NCI-H2227 (cell line): ENCODE results near the gene CDH23.

Source experiments
- DNase-seq: peaks from one replicate; lab custom pipeline; 2025; ENCODE audit not compliant: unreplicated experiment; lab: John Stamatoyannopoulos, UW

Gene CDH23

DNA sequence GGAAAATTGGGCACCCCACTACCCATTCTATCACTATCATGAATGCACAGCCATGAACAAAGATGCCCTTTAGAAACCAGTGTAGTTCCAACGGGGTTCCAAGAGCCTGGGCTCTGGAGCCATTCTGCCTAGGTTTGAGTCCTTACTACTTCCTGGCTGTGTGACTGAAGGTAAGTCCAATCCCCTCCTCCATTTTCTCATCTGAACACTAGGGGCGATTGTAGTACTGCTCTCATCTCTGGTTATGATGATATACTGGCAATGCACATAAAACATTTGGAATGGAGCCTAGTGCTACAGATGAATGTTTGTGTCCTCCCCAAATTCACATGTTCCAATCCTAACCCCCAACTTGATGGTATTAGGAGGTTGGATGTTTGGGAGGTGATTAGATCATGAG is 28.1 kb upstream of the CDH23 start:
- no peak for DNase-seq

DNA sequence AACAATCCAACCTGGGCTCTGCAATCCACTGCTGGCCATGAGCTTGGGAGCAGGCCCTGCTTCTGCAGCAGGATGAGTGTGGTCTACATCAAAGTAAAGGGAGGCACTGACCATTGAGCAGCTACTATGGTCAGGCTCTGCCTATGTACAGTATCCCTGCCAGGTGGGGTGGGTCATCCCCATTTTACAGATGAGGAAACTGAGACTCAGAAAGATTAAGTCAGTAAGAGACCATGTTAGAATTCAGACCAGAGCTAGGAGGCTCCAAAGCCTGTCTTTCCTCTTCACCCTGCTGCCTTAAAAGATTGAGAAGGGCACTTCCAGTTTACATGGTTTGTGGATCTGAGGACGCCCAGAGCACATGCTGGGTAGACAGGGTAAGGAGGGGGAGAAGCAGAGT is 27.1 kb upstream of the CDH23 start:
- DNase-seq, result no peak

DNA sequence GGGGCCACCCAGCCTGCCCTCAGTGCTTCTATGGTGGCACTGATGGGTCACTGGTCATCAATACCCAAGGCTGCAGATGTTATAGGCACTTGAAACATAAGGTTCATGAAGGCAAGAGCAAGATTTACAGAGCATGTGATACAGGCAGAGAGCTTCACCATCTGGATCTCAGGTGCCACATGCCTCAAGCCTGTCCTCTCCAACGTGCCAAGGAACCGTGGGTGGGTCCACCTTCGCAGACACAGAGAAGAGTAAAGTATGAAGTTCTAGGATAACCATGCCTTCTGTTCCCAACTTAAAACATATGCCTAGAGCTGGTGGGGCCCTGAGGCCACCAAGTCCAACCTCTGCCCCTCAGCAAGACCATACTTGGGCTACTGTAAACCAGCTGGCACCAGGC is 26.7 kb upstream of the CDH23 start:
- no peak for DNase-seq

DNA sequence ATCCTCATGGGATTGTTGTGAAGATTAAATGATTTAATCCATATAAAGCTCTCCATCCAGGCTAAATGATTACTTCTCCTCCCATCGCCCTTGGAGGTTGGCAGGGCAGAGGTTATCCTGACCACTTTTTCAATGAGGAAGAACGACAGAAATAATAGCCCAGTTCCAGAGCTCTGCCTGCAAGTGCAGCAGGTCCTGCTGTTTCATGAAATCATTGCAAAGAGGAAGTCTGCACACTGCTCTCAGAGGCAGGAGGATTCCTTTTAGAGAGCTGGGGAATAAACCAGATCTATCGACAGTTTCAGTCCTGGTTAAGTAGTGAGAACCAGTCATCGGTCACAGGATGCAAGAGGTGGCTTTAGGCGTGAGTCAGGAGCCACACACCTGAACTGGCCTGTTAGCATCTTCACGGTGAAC is 25.0 kb upstream of the CDH23 start:
- no peak for DNase-seq

DNA sequence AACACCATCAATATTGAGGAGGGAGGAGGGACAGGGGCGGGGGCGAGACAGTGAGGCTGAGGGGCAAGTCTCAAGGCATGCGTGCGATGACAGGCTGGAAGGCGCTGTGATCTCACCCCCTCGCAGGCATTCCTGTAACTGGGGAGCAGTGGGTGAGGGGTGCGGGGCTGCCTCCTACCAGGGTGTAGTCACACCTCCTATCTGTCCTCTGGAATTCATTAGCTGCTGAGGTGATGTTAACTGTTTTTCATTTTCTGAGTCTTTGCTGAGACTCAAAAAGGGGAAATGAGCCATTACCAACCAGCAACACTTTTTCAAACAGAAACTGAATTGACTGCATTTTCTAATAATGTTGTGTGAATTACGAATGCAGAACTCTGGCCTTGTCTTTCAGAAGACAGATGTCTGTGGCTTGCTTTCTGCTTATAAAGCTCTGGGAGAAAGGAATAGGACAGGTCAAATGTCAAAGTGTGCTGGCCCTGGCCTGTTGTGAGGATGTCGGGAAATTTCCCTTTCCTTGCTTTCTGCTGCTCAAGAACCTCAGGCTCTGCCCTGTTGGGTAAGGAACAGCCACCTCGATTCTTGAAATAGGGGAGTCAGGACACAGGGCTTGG is 23.7 kb upstream of the CDH23 start:
- DNase-seq, result no peak

DNA sequence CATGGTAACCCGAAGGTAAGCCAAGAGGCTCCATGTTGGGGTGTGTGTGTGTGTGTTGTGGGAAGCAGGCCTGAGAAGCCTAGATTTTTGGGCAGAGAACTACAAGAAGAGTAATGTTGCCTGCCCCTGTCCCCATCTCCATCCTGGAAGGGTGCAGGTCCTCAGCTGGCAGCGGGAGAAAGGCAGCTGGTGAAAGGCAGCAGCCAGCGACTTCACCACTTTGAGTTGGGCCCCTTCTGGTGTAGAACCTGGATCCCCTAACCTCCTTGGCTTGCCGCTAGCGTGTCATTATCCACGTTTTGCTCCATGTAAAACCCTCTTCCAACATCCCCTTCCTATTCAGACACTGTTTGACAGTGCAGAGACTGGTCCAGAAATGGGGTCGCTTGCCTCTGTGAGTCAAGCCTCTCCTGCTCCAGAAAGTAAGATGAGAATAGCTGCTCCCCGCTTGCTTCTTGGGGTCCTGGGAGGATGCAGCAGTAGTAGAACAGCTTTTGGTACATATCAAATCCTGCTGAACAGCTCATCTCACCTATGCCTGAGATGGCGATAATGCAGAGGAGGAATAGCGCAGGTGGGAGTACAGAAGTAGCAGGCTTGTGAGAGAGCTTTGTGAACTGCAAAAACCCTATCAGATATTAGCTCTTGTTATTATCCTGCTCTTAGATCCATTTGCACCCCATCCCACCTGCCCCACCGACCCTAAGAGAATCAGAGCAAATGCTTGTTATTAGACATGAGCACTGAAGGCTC is 22.1 kb upstream of the CDH23 start:
- DNase-seq, result no peak

DNA sequence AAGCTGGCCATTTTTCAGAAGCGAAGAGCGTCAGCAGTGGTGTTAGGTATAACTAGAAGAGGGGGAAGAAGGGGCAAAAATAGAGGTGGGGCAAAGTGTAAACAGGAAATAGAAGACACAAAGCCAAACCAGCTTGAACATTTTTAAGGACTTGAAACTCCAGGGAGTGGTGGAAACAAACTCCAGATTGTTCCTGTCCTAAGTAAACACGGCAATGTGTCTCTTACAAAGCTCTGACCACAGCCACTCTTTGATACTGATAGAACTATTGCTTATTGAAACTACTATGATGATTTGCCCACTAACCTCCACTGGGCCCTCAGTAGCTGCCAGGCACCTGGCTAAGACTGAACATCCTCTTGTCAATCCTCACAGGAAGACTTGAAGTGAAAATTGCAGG is 20.8 kb upstream of the CDH23 start:
- DNase-seq, result no peak

DNA sequence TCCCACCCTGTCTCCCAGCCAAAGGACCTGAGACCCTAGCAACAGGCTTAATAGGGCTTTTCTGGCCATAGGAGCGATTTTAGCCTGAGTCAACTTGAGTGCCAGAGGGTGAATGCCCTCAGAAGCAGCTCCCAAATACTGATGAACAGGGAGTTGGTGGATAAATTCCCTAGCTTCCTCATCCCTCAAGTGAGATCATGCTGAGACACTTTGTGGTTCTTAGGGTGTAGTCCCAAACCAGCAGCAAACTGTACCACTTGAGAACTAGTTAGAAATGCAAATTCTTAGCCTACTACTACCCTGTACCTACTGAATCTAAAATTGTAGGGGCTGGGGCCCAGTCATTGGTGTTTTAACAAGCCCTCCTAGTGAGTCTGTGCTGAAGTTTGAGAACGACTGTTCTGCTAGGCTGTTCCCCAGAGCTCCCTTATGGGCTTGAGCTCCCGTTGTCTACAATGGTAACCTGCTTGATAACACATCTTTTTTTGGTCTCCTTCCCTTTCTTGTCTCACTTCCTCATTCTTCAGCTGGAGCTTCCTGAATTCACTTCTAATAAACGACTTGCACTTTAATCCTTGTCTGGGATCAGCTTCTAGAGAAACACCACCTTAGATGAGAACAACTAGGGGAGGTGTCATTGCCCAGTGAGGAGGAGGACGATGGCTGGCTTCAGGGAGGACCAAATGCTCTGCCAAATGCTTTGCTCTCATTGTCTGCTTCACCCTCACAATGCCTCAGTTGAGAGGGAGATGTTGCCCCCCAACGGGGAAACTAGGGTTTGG is 18.2 kb upstream of the CDH23 start:
- DNase-seq, result no peak

DNA sequence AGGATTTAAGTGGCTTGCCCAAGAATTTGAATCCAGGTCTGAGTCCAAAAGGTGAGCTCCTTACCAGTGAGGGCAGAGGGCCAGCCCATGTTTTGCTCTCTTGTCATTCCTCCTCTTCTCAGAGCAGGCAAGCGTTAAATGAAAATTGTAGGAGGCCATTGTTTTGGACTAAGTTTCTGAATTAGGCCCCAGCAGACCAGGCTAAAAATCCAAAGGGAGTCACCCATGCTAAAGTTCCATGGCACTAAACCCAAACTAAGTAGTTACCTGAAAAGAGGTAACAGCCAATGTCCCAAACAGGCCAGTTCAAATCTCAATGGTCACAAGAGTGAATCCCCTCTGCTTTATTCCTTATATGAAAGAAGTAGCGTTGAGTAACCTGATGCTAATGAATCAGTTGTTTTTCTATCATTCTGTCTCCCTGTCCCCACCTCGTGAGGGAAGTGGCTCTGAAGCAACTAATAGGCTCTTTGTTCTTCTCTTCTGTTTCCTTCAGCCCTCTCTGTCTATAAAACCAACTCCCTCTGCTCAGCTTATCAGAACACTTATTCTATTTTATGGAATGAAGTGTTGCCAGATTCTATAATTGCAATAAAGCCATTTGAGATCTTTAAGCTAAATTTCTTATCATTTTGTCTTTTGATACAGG is 17.5 kb upstream of the CDH23 start:
- no peak for DNase-seq

DNA sequence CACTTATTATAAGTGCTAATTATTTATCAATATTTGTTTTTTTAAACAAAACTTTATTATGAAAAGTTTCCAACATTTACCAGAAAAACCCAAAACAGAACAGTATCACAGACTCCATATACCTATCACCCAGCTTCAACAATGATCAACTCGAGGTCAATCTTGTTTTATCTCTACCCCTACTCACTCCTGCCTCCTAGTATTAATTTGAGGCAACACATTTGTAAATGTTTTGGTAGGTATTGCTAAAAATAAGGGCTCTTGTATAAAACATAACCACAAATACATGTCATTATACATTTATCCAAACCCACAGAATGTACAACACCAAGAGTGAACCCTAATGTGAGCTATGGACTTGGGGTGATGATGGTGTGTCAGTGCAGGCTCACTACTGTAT is 15.9 kb upstream of the CDH23 start:
- no peak for DNase-seq

DNA sequence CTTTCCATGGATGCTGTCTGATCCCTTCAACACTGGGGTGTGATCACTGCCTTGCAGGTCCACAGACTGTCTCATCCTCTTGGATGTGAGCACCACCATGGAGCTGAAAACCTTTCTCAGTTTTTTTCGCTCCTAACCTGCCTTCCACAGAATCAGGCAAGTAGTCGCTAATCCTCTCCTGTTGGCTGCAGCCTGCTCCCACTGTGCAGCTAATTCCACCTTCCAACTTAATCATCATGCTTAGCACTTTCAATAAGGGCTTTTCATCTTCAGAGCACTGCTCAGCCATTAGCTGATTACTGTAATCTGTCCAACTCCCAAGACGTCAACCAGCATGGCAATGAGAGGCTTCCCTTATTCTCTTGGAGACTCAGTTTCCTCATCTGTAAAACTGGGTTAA is 15.1 kb upstream of the CDH23 start:
- DNase-seq, result peak; percentile 48

DNA sequence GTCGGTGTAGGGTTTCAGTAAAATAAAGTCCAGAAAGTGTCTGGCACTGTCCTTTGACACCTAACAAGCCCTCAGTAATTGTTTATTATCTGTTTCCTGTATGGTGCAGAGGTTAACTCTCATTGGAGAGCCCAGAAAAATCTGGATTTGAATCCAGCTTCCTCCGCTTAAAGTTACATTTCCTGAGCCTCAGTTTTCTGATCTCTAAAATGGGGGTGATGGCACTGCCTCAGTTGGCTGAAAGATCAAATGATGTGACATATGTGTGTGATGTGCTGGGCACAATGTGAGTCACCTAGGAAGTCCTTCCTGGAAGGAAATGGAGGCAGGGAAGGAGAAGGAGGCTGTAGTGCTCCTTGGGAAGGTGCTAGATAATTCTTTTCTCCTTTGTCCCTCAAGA is 14.7 kb upstream of the CDH23 start:
- no peak for DNase-seq

DNA sequence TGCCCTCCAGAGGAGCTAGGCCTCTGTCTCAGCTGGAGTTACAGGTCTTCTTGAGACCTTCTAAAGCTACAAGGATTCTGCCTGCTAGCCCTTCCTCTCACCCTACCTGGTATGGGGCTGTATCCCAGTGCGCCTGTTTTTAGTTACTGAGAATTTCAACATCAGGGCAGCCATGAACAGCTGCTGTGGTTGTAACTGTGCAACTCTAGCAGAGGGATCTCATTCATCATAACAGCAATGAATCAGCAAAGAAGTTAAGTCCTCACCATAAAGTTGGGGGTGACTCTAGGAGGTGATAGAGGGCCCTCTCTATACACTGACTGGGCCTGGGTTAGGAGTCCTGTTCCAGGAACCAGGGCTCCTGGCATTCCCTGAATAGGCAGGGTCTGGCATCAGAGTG is 14.0 kb upstream of the CDH23 start:
- no peak for DNase-seq

DNA sequence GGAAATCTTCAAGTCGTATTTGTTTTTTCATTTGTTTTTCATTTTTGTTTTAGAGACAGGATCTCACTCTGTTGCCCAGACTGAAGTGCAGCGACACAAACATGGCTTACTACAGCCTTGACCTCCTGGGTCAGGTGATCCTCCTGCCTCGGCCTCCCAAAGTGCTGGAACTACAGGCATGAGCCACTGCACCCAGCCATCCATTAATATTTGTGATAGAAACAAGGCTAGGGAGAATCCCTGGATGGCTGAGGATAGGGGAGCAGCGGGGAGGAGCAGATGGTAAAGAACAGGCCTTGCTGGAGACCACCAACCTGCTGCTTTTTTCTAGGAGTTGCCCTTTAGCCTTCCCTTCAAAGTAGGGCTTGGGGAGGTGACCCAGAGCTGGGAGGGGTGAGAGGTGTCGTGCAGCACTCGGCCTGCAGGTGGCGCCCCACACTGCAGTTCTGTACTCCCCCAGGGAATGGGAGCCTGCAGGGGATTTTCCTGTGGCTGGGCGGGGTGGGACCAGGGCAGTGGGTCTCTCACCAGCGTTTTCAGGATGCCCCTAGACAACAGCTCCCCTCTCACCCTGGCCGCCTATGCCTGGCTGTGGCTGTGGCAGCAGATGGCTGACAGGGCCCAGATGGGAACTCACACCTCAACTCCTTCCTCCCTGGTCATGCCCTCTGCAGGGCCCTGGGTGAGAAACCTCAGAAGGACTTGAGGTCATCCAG is 12.6 kb upstream of the CDH23 start:
- peak; percentile 57 for DNase-seq

DNA sequence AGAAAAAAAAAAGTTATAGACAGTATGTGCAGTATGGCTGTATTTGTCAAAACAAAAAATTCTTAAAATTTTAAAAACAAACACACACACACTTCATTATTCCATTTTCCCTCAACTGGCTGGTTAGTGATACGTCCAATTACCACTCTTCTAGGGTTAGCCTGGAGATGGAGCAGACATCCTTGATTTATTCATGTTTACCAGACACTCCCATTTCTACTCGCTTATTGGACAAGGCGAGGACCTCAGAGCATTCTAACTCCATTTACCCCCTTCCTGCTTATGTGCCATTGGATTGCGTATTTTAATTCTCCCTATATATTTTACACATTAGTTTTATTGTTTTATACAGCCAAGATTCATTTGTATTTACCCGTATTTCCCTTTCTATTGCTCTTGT is 8.5 kb upstream of the CDH23 start:
- DNase-seq, result no peak

DNA sequence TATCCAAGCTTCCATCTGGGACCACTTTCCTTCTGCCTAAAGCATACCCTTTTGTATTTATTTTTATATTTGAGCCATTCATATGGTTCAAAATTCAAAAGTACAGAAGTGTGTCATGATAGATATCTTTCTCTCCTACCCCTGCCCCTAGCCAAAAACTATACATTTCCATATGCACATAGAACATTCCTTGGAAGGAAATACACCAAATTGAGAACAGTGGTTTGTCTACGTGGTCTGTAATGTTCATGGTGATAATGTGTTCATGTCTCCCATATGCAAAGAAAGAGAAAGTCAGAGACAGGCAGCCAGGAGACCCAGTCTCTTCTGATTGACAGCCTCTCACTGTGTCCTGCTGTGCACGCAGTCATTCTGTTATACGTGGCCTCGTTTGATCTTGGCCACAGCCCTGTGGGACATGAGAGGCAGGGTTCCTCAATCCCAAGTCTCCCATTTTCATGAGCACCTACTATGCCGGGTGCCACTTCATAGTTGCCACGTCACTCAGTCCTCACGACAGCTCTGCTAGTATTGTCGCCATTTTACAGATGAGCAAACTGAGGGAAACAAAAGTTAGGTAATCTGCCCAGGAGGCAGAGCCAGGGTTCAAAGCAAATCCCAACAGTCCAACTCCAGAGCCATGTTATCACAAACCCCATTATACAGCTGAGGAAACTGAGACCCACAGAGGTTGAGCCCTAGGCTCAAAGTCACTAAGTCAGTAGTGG is 8.0 kb upstream of the CDH23 start:
- DNase-seq, result no peak

DNA sequence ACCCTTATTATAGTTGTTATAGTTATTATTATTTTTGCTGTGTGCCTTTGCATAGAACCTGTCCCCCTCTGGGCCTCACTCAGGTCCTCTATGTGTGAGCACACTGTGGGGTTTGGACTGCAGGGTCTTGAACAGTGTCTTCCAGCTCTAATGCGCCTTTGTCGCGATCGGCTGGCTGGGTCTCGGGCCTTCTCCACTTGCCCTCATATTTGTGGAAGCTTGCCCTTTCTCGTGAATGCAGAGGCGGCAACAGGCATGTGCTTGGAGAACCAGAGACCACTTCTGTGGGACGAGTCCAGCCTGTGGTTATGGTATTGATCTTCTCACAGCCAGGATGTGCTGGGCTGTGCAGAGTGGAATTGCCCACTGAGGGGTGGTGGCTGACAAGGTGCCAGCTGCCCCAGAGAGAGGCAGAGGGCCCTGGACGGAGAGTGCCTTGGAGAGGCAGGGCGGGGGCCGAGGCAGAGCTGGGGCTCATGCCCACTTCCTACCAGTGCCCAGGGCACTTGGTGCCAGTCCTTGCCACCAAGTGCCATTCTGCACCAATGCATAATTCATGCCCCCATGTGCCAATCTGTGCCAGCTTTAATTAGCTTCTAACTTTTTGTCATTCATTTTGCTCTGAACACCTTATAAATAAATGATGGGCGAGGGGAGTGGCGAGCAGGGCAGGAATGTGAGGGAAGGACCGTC is 6.8 kb upstream of the CDH23 start:
- no peak for DNase-seq

DNA sequence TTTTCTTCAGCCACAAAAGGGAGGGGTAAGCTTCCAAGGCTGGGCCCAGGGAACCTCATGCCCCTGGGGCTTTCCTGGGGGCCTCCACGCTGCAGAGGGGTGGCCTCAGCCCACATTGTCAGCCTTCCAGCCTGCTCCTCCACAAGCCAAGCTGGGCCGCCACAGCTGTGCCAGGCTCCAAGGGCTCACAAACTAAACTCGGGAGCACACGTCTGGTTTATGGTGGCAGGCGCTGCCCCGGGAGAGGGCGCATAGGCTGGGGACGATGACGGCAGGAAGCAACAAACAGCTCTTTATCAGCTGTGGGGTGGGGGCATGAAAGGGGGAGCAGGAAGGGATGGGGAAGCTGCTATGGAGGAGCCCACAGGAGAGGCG is 6.3 kb upstream of the CDH23 start:
- DNase-seq, result no peak

DNA sequence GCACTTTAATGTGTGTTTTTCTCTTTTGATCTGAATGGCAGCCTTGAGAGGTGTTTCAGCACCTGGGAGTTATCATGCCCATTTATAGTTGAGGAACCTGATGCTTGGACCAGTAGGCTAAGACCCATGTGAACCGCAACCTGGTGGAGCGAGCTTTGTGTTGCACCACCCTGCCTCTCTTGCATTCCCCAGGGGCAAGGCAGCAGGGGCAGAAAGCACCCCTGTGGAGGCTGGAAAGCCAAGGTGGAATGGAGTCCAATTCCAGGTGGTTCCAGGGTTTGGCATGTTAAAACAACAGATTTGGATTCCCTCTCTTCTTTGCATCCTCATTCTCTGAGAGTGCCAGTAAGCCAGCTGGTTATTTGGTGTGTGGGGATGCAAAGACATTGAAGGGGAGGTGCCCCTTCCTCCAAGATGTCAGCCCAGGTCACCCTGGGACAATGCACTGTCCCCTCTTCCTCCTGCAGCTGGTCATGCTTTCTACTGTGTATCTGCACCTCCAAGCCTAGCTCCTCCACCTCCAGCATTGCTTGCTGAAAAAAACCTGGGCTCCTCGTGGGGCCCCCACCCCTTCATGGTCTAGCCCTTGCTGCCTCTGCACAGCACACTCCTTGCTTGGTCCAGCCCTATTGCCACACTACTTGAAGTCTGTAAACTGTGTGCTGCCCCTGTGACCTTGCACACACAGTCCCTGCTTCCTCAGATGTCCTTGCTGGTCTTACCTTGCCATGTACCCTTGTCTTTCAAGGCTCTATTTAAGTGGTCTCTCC is 5.6 kb upstream of the CDH23 start:
- DNase-seq, result no peak
